ENCODE results near the gene TYRO3.
"Not testable (repeated sequence)": the region's sequence is repeated elsewhere in the genome, so short reads cannot be mapped to it uniquely, and the experiment has no call there.

TYRO3 gene

DNA sequence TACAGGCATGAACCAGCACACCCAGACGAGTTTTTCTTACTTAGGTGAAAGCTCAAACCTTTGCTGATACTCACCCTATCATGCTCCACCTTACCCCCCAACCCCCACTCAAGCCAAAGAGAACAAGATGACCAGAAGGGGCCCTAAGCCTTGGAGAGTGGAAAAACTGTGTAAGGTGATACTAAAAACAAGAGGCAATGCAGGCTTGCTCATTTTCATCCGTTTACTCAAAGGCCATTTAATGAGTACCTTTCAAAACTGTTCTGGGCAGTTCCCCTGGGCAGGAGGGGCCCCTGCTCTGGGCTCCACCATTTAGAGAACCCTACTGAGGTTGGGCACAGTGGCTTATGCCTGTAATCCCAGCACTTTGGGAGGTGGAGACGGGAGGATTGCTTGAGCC lies 6.7 kb downstream of the TYRO3 start:
- DNase-seq (ENCODE audit: low read depth), result no peak
- H3K9me3 ChIP-seq (ENCODE audit: control insufficient read depth, low read length), result no peaks in the 10 kb centered on the region
- peaks cover 37% of the 10 kb centered on the region for H3K4me1 ChIP-seq (ENCODE audit: control insufficient read depth, insufficient read depth, low read length)
- H3K36me3 ChIP-seq (ENCODE audit: control insufficient read depth, insufficient read depth, low read length, severe bottlenecking), result no peaks in the 10 kb centered on the region
- no peak overlapping the region for H3K4me3 ChIP-seq (ENCODE audit: low read length)
- H3K27me3 ChIP-seq (replicated peaks; ENCODE audit: control insufficient read depth, insufficient read depth, low read length), result no peaks in the 10 kb centered on the region
- H3K9ac ChIP-seq (ENCODE audit: low read length), result no peak overlapping the region

DNA sequence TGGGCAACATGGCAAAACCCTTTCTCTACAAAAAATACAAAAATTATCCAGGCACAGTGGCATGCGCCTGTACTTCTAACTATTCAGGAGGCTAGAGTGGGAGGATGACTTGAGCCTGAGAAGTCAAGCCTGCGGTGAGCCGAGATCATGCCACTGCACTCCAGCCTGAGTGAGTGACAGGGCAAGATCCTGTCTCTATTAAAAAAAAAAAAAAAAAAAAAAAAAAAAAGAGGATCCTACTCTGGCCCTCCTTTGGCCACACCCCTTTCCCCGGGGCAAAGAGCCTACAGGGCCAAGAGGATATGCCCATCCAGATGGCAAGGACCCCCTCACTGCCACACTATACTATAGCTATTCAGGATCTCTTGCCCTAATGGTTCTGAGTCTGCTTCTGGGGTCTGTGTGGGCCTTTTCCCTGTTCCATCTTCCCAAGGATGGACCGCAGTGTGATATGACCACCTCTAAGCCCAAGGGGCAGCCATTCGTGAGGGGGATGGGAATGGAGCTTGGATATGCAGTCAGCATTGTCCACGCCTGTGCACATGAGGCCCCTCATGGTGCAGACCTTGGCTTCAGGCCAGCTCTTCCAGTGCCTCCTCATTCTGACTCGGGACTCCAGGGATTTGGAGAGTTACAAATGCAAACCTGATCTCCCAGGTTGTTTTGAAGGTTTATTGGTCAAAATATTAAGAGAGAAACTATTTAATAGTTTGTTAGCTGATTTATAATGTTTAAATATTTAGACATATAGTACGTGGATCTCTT lies 7.3 kb downstream of the TYRO3 start:
- DNase-seq (ENCODE audit: low read depth), result no peak
- no peak overlapping the region for H3K9ac ChIP-seq (ENCODE audit: low read length)
- no peak overlapping the region for H3K4me3 ChIP-seq (ENCODE audit: low read length)
- no peaks in the 10 kb centered on the region for H3K9me3 ChIP-seq (ENCODE audit: control insufficient read depth, low read length)
- no peaks in the 10 kb centered on the region for H3K27me3 ChIP-seq (replicated peaks; ENCODE audit: control insufficient read depth, insufficient read depth, low read length)
- H3K4me1 ChIP-seq (ENCODE audit: control insufficient read depth, insufficient read depth, low read length), result peaks cover 41% of the 10 kb centered on the region
- H3K36me3 ChIP-seq (ENCODE audit: control insufficient read depth, insufficient read depth, low read length, severe bottlenecking), result no peaks in the 10 kb centered on the region

DNA sequence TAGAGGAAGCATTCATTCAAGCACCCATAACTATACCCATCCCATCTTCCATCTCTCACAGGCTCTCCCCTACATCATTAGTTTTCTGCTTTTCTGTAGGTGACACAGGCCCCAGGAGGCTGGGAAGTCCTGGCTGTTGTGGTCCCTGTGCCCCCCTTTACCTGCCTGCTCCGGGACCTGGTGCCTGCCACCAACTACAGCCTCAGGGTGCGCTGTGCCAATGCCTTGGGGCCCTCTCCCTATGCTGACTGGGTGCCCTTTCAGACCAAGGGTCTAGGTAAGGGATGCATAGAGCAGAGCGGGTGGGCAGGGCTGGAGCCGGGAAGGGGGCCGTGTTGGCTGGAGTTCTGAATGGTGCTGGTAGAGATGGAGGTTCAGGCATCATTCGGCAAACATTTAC lies 8.2 kb downstream of the TYRO3 start:
- no peak overlapping the region for H3K9ac ChIP-seq (ENCODE audit: low read length)
- no peak for DNase-seq (ENCODE audit: low read depth)
- H3K4me3 ChIP-seq (ENCODE audit: low read length), result no peak overlapping the region
- no peaks in the 10 kb centered on the region for H3K36me3 ChIP-seq (ENCODE audit: control insufficient read depth, insufficient read depth, low read length, severe bottlenecking)
- no peaks in the 10 kb centered on the region for H3K9me3 ChIP-seq (ENCODE audit: control insufficient read depth, low read length)
- peaks cover 42% of the 10 kb centered on the region for H3K4me1 ChIP-seq (ENCODE audit: control insufficient read depth, insufficient read depth, low read length)
- no peaks in the 10 kb centered on the region for H3K27me3 ChIP-seq (replicated peaks; ENCODE audit: control insufficient read depth, insufficient read depth, low read length)

DNA sequence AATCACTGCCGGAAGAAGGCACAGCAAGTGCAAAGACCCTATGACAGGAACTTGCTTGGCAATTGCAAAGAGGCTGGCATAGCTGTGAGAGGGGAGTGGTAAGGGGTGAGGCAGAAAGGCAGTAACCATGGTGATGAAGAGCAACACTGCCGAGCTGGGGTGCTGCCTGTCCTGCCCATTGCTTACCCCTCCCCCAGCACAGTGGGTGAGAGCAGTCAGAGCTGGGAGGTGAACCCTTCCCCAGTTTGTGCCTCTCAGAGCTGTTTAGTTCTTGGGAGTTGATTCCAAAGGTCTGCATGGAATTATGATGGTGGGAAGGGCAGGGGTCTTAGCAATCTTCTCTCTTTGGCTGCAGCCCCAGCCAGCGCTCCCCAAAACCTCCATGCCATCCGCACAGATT lies 8.8 kb downstream of the TYRO3 start:
- peaks cover 3% of the 10 kb centered on the region for H3K36me3 ChIP-seq (ENCODE audit: control insufficient read depth, insufficient read depth, low read length, severe bottlenecking)
- no peaks in the 10 kb centered on the region for H3K9me3 ChIP-seq (ENCODE audit: control insufficient read depth, low read length)
- no peak overlapping the region for H3K4me3 ChIP-seq (ENCODE audit: low read length)
- peaks cover 36% of the 10 kb centered on the region for H3K4me1 ChIP-seq (ENCODE audit: control insufficient read depth, insufficient read depth, low read length)
- no peak for DNase-seq (ENCODE audit: low read depth)
- no peak overlapping the region for H3K9ac ChIP-seq (ENCODE audit: low read length)
- H3K27me3 ChIP-seq (replicated peaks; ENCODE audit: control insufficient read depth, insufficient read depth, low read length), result no peaks in the 10 kb centered on the region

DNA sequence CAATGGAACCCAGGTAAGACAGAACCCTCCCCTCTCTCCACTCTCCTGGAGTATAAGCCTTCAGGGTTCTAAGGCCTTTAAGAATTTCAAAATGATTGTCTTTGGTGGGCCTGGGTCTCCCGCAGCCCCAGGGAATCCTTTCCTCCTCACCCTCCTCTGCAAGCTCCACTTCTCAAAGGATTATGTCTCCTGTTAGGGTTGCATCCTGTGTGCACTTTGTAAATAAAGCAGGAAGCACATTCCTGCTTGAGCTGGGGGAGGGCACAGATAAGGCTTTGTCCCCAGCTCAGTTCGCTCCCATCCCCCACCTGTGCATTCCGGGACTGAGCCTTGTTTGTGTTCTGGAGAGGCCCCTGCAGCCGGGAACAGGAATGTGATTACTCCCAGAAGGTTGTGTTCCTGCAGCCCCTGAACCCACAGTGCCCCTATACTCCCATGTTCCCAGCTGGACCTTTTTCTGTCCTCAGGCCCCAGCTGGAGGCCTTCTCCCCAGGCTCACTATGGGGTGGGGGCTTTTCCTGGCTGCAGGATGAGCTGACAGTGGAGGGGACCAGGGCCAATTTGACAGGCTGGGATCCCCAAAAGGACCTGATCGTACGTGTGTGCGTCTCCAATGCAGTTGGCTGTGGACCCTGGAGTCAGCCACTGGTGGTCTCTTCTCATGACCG lies 9.5 kb downstream of the TYRO3 start:
- no peak overlapping the region for H3K9ac ChIP-seq (ENCODE audit: low read length)
- peak; percentile 11 for DNase-seq (ENCODE audit: low read depth)
- peaks cover 34% of the 10 kb centered on the region for H3K4me1 ChIP-seq (ENCODE audit: control insufficient read depth, insufficient read depth, low read length)
- H3K9me3 ChIP-seq (ENCODE audit: control insufficient read depth, low read length), result no peaks in the 10 kb centered on the region
- H3K4me3 ChIP-seq (ENCODE audit: low read length), result no peak overlapping the region
- no peaks in the 10 kb centered on the region for H3K27me3 ChIP-seq (replicated peaks; ENCODE audit: control insufficient read depth, insufficient read depth, low read length)
- H3K36me3 ChIP-seq (ENCODE audit: control insufficient read depth, insufficient read depth, low read length, severe bottlenecking), result peaks cover 9% of the 10 kb centered on the region

DNA sequence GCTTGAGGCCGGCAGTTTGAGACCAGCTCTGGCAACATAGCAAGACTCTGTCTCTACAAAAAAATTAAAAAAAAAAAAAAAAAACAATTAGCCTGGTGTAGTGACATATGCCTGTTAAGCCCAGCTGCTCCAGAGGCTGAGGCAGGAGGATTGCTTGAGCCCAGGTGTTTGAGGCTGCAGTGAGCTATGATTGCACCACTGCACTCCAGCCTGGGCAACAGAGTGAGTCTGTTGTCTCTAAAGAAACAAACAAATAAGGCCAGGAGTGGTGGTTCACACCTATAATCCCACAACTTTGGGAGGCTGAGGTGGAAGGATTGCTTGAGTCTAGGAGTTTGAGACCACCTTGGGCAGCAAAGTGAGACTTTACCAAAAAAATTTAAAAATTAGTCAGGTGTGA lies 10.2 kb downstream of the TYRO3 start:
- H3K27me3 ChIP-seq (replicated peaks; ENCODE audit: control insufficient read depth, insufficient read depth, low read length); H3K9me3 ChIP-seq (ENCODE audit: control insufficient read depth, low read length); H3K9ac ChIP-seq (ENCODE audit: low read length); H3K4me3 ChIP-seq (ENCODE audit: low read length); DNase-seq (ENCODE audit: low read depth): not testable (repeated sequence)
- H3K4me1 ChIP-seq (ENCODE audit: control insufficient read depth, insufficient read depth, low read length), result peaks cover 34% of the 10 kb centered on the region
- H3K36me3 ChIP-seq (ENCODE audit: control insufficient read depth, insufficient read depth, low read length, severe bottlenecking), result peaks cover 13% of the 10 kb centered on the region

DNA sequence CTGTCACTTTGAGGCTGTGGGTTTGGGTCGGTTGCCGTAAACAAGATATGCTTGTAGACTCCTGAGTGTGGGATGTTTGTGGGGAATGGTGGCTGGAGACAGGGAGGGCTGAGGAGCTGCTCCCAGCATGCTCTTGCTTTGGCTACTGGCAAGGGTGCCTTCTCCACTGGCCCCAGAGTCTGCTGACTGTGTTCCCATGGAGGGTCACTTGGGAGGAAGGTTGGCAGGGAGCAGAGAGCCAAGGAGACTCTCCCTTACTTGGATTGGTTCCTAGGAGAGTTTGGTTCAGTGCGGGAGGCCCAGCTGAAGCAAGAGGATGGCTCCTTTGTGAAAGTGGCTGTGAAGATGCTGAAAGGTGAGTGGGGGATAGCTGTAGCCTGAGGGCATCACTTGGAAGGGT lies 11.8 kb downstream of the TYRO3 start:
- Histone ChIP-seq H3K4me3 (ENCODE audit: low read length) (no peak overlapping the region), H3K27me3 (replicated peaks; ENCODE audit: control insufficient read depth, insufficient read depth, low read length) (no peaks in the 10 kb centered on the region), H3K4me1 (ENCODE audit: control insufficient read depth, insufficient read depth, low read length) (peaks cover 34% of the 10 kb centered on the region), H3K36me3 (ENCODE audit: control insufficient read depth, insufficient read depth, low read length, severe bottlenecking) (peaks cover 20% of the 10 kb centered on the region), H3K9me3 (ENCODE audit: control insufficient read depth, low read length) (no peaks in the 10 kb centered on the region), H3K9ac (ENCODE audit: low read length) (peak overlapping the region; percentile 23)
- no peak for DNase-seq (ENCODE audit: low read depth)

DNA sequence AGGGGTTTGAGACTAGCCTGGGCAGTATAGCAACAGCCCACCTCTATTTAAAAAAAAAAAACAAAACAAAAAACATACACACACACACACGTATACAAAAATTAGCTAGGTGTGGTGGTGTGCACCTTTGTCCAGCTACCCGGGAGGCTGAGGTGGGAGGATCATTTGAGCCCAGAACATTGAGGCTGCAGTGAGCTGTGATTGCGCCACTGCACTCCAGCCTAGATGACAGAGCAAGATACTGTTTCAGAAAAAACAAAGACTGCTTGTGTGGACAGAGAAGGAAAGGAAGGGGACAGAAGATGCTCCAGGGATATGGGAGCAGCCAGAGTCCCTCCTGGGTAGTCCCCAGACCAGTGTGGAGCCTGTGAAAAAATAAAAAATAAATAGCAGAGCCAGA lies 12.9 kb downstream of the TYRO3 start:
- Histone ChIP-seq H3K4me3 (ENCODE audit: low read length) (no peak overlapping the region), H3K9me3 (ENCODE audit: control insufficient read depth, low read length) (no peaks in the 10 kb centered on the region), H3K9ac (ENCODE audit: low read length) (no peak overlapping the region), H3K36me3 (ENCODE audit: control insufficient read depth, insufficient read depth, low read length, severe bottlenecking) (peaks cover 23% of the 10 kb centered on the region), H3K4me1 (ENCODE audit: control insufficient read depth, insufficient read depth, low read length) (peaks cover 31% of the 10 kb centered on the region), H3K27me3 (replicated peaks; ENCODE audit: control insufficient read depth, insufficient read depth, low read length) (no peaks in the 10 kb centered on the region)
- DNase-seq (ENCODE audit: low read depth), result no peak

DNA sequence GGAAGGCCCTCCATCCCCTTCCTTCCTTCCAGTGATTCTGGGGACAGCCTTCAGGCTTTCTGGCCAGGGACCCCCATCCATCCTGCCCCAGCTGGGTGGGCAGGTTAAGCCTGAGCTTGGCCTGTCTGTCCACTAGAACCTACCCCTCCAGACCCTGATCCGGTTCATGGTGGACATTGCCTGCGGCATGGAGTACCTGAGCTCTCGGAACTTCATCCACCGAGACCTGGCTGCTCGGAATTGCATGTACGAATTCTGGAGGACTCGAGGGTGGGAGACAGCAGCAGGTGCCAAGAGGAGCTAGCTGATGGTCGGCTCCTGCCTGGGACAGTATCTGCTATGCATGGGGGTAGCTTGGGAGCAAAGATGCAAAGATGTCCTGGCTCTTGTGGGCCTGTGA lies 13.9 kb downstream of the TYRO3 start:
- H3K36me3 ChIP-seq (ENCODE audit: control insufficient read depth, insufficient read depth, low read length, severe bottlenecking), result peaks cover 25% of the 10 kb centered on the region

DNA sequence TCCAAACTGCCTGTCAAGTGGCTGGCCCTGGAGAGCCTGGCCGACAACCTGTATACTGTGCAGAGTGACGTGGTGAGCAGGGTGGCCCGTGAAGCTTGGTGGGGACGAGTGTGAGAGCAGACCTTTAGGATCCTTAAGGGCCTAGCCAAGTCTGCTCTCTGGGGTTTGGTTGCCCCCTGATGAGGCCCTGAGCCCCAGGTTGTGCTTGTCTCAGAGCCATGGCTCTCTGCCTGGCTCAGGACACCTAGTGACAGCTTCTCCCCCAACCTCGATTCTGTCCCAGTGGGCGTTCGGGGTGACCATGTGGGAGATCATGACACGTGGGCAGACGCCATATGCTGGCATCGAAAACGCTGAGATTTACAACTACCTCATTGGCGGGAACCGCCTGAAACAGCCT lies 14.4 kb downstream of the TYRO3 start:
- H3K4me1 ChIP-seq (ENCODE audit: control insufficient read depth, insufficient read depth, low read length), result peaks cover 23% of the 10 kb centered on the region

More for the DNA sequence above, 13.9 kb downstream of the TYRO3 start:
- Histone ChIP-seq H3K4me3 (ENCODE audit: low read length) (no peak overlapping the region), H3K9me3 (ENCODE audit: control insufficient read depth, low read length) (no peaks in the 10 kb centered on the region), H3K27me3 (replicated peaks; ENCODE audit: control insufficient read depth, insufficient read depth, low read length) (no peaks in the 10 kb centered on the region), H3K4me1 (ENCODE audit: control insufficient read depth, insufficient read depth, low read length) (peaks cover 29% of the 10 kb centered on the region), H3K9ac (ENCODE audit: low read length) (no peak overlapping the region)
- DNase-seq (ENCODE audit: low read depth), result no peak

DNA sequence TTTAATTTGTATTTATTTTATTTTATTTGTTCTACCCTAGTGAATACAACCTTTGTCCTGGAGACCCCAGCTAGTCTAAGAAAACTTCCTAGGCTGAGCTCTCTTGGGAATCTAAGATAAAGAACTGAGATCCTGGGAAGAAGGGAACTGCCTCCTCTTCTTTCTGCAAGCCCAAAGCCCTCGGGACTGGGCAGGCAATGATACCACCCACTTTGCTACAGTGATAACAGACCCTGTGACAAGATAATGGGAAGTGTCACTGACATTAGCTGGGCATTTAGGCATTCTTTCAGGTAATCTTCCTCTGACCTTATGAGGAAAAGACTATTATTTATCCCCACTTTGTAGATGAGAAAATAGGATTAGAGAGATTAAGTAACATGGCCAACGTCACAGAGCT lies 15.1 kb downstream of the TYRO3 start:
- Histone ChIP-seq H3K4me3 (ENCODE audit: low read length) (no peak overlapping the region), H3K4me1 (ENCODE audit: control insufficient read depth, insufficient read depth, low read length) (peaks cover 18% of the 10 kb centered on the region), H3K36me3 (ENCODE audit: control insufficient read depth, insufficient read depth, low read length, severe bottlenecking) (peaks cover 27% of the 10 kb centered on the region), H3K9ac (ENCODE audit: low read length) (no peak overlapping the region), H3K9me3 (ENCODE audit: control insufficient read depth, low read length) (no peaks in the 10 kb centered on the region), H3K27me3 (replicated peaks; ENCODE audit: control insufficient read depth, insufficient read depth, low read length) (no peaks in the 10 kb centered on the region)
- no peak for DNase-seq (ENCODE audit: low read depth)

More for the DNA sequence above, 14.4 kb downstream of the TYRO3 start:
- peaks cover 27% of the 10 kb centered on the region for H3K36me3 ChIP-seq (ENCODE audit: control insufficient read depth, insufficient read depth, low read length, severe bottlenecking)
- DNase-seq (ENCODE audit: low read depth), result no peak
- no peak overlapping the region for H3K9ac ChIP-seq (ENCODE audit: low read length)
- H3K4me3 ChIP-seq (ENCODE audit: low read length), result no peak overlapping the region
- no peaks in the 10 kb centered on the region for H3K27me3 ChIP-seq (replicated peaks; ENCODE audit: control insufficient read depth, insufficient read depth, low read length)
- no peaks in the 10 kb centered on the region for H3K9me3 ChIP-seq (ENCODE audit: control insufficient read depth, low read length)

Data from adipocyte (in vitro differentiated cells).